Lung (tissue), 12 donors: ENCODE results near the gene CYSRT1. TPM values are rescaled to one million over a fixed set of nuclear protein-coding genes. Genes with fewer than 3 reads are reported as not detected.

Experiments
- ATAC-seq: fragments of 200-7000 bp; cut with Tn5 transposase; one replicate; pipeline ENCODE4 v1.9.1; 2020; ENCODE audit warnings: moderate number of reproducible peaks; ENCODE audit not compliant: insufficient read depth, low FRiP score
- DNase-seq, 3 donors: peaks; one replicate each; pipeline ENCODE4 v3.0.0-alpha.2; 2013 to 2017
- H3K27ac ChIP-seq, 2 donors: one replicate each; pipeline ENCODE4 v1.5.1; 2013; ENCODE audit warnings: mild to moderate bottlenecking in 2 of 2, moderate library complexity in 2 of 2, control low read depth in 1 of 2, inconsistent platforms in 1 of 2, low read depth in 1 of 2, low read length in 1 of 2
- H3K27me3 ChIP-seq, 3 donors: one replicate each; pipeline ENCODE4 v1.5.1; 2013; ENCODE audit warnings: low read length in 2 of 3; ENCODE audit not compliant: control insufficient read depth in 3 of 3, insufficient read depth in 3 of 3
- H3K36me3 ChIP-seq, 4 donors: one replicate each; pipeline ENCODE4 v1.5.1; 2013; ENCODE audit warnings: low read length in 4 of 4, mild to moderate bottlenecking in 1 of 4, moderate library complexity in 1 of 4; ENCODE audit not compliant: control insufficient read depth in 4 of 4, insufficient read depth in 4 of 4
- H3K4me1 ChIP-seq, 5 donors: one replicate each; pipeline ENCODE4 v1.5.1; 2013; ENCODE audit warnings: low read length in 5 of 5, mild to moderate bottlenecking in 2 of 5, moderate library complexity in 1 of 5; ENCODE audit not compliant: control insufficient read depth in 5 of 5, insufficient read depth in 5 of 5
- H3K4me3 ChIP-seq: one replicate; pipeline ENCODE4 v1.5.1; 2013; ENCODE audit warnings: mild to moderate bottlenecking, control low read depth, moderate library complexity
- H3K9ac ChIP-seq, 2 donors: one replicate each; pipeline ENCODE4 v1.5.1; 2013; ENCODE audit warnings: low read length in 2 of 2, control low read depth in 1 of 2; ENCODE audit not compliant: insufficient read depth in 1 of 2
- H3K9me3 ChIP-seq, 4 donors: one replicate each; pipeline ENCODE4 v1.5.1; 2013; ENCODE audit warnings: low read length in 3 of 4, mild to moderate bottlenecking in 1 of 4, moderate library complexity in 1 of 4; ENCODE audit not compliant: control insufficient read depth in 4 of 4, insufficient read depth in 3 of 4
- CTCF ChIP-seq: IDR thresholded peaks from 2 replicates; pipeline ENCODE4 v1.5.1; 2012; ENCODE audit warnings: mild to moderate bottlenecking; ENCODE audit errors: control extremely low read depth, extremely low read depth
- WGBS, 2 donors: extraction: QIAGEN DNeasy Blood & Tissue Kit; methylation state at CpG; one replicate each; pipeline ENCODE4 v1.1.7; 2013; 5-methylcytosine and 5-hydroxymethylcytosine counted together
- polyA plus RNA-seq, 2 donors: library from polyadenylated mRNA; stranded (reverse); fragments of 200-250 nt; gene quantifications; one replicate each; pipeline ENCODE4 v1.2.1, GENCODE V29; 2013
- total RNA-seq, 2 donors: library from RNA; depleted of rRNA in 1 of 2; stranded (reverse); fragments of >200 nt in 1 of 2; gene quantifications; one replicate each; pipeline ENCODE4 v1.2.1, GENCODE V29; 2014 to 2021
- donor health status: control.
- donor health status: control.
- donor health status: Bipolar disorder and iron deficiency.
- donor health status: healthy.
- donor health status: DM: yes; HTN: yes; CAD: no.

CYSRT1 gene
- total and polyA plus RNA-seq, 4 donors = 0.70 to 2.7 (median 0.92) TPM; not detected in 1

- no peak overlapping the region for H3K9ac ChIP-seq
- 85 to 91% methylated on average over 8 of the region's 8 CpGs for WGBS, 2 donors
- peaks cover 0 to 8% (median 5%) of the 10 kb centered on the region in 4 donors for H3K36me3 ChIP-seq
- peaks cover 0 to 2% (median 0%) of the 10 kb centered on the region in 4 donors for H3K9me3 ChIP-seq
- peaks cover 12 to 43% (median 28%) of the 10 kb centered on the region in 5 donors for H3K4me1 ChIP-seq
- H3K27me3 ChIP-seq = no peaks in the 10 kb centered on the region
- no peak overlapping the region for H3K27ac ChIP-seq
- no peak for ATAC-seq
- no peak for TF ChIP-seq CTCF
- no peak for DNase-seq
- H3K4me3 ChIP-seq = no peak overlapping the region
These were observed 22.0 kb upstream of the CYSRT1 start for GRCh38 chr9:137202966-137203365.

- Histone ChIP-seq H3K9ac (peak overlapping the region; percentile 33 to 65), H3K27me3 (no peaks in the 10 kb centered on the region), H3K9me3 (peaks cover 0 to 2% (median 0%) of the 10 kb centered on the region in 4 donors), H3K4me3 (peak overlapping the region; percentile 95), H3K36me3 (peaks cover 0 to 14% (median 8%) of the 10 kb centered on the region in 4 donors), H3K27ac (peak overlapping the region; percentile 75 to 87), H3K4me1 (peaks cover 3 to 30% (median 28%) of the 10 kb centered on the region in 5 donors)
- no peak for DNase-seq
- 11 to 18% methylated on average over 21 of the region's 21 CpGs for WGBS, 2 donors
- no peak for TF ChIP-seq CTCF
- no peak for ATAC-seq
These were observed 20.2 kb upstream of the CYSRT1 start for GRCh38 chr9:137204731-137205125.

DNA sequence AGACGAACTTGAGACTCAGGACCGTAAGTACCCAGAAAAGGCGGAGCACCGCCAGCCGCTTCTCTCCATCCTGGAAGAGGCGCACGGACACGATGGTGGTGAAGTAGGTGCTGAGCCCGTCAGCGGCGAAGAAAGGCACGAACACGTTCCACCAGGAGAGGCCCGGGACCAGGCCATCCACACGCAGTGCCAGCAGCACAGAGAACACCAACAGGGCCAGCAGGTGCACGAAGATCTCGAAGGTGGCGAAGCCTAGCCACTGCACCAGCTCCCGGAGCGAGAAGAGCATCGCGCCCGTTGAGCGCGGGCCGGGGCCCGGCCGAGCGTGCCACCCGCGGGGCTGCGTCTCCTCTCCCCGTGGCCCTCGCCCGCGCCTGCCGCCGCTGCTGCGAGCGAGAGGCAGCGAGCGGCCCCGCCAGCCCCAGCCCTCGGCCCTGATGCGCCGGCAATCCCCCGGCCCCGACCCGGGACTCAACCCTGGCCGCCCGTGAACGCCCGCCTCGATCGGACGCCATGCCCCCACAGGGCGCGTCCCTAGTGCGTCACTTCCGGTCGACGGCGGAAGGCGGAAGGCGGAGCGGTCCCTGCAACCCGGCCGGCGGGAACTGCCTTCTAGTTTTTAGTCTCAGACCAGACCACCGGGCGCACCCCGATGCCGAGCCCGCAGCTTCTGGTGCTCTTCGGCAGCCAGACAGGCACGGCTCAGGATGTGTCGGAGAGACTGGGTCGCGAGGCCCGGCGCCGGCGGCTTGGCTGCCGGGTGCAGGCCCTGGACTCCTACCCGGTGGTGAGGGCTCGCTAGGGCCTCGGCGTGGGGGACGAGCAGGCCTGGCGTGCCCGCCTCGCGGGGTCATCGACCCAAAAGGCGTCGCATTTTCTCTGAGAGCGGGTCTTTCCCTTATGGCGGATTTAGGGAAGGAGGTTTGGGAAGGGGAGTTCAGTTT, 19.6 kb upstream of the CYSRT1 start, which contains the start of the genes NDOR1 and TMEM203:
NDOR1 (plus strand) TSS at position 575 of the 944 bp plus-strand sequence; CDS start at position 653, 78 bp downstream.
TMEM203 (minus strand) TSS at position 523 of the 944 bp plus-strand sequence; CDS start at position 289, 234 bp downstream.
- Histone ChIP-seq H3K9ac (peak within 1 kb of the TSS; percentile 33 to 65), H3K4me1 (peaks cover 3 to 30% (median 28%) of the 10 kb centered on the region in 5 donors), H3K27ac (peak within 1 kb of the TSS; percentile 75 to 87), H3K27me3 (no peaks in the 10 kb centered on the region), H3K9me3 (peaks cover 0 to 2% (median 0%) of the 10 kb centered on the region in 4 donors), H3K4me3 (peak within 1 kb of the TSS; percentile 95), H3K36me3 (peaks cover 0 to 14% (median 8%) of the 10 kb centered on the region in 4 donors)
- peak; percentile 91 to 93 (median 91) for DNase-seq
- TF ChIP-seq CTCF = no peak
- peak; percentile 63 for ATAC-seq
- WGBS, 2 donors = 0 to 1% methylated on average over 77 to 98 of the region's 98 CpGs
